Right cardiac atrium (tissue), 5 donors: Measurements from ENCODE around the gene C11orf86. TPM values are rescaled to one million over a fixed set of nuclear protein-coding genes. Genes with fewer than 3 reads are reported as not detected.
"Not testable (repeated sequence)": the region's sequence is repeated elsewhere in the genome, so short reads cannot be mapped to it uniquely, and the experiment has no call there.

Experiments
- ATAC-seq, 2 donors: fragments of 200-7000 bp; cut with Tn5 transposase; one replicate each; pipeline versions ENCODE4 v1.8.0 to v1.9.1; 2020; ENCODE audit warnings: moderate library complexity in 2 of 2, mild to moderate bottlenecking in 1 of 2
- DNase-seq, 3 donors: peaks; one replicate each; pipeline ENCODE4 v3.0.0-alpha.2; 2020
- H3K27ac ChIP-seq: one replicate; pipeline ENCODE4 v1.5.1; 2013; ENCODE audit warnings: mild to moderate bottlenecking, low read length, control low read depth, moderate library complexity
- H3K27me3 ChIP-seq: one replicate; pipeline ENCODE4 v1.6.1; 2013; ENCODE audit not compliant: control insufficient read depth, insufficient read depth
- H3K4me1 ChIP-seq: one replicate; pipeline ENCODE4 v1.6.1; 2013; ENCODE audit warnings: low read length; ENCODE audit not compliant: control insufficient read depth, insufficient read depth
- H3K4me3 ChIP-seq: one replicate; pipeline ENCODE4 v1.5.1; 2013; ENCODE audit warnings: low read length, control low read depth
- H3K9me3 ChIP-seq: one replicate; pipeline ENCODE4 v1.6.1; 2013; ENCODE audit warnings: low read length; ENCODE audit not compliant: control insufficient read depth
- WGBS: extraction: QIAGEN DNeasy Blood & Tissue Kit; methylation state at CpG from one replicate; pipeline ENCODE4 v1.1.7; 2013; 5-methylcytosine and 5-hydroxymethylcytosine counted together
- intact Hi-C, 4 donors: fragments of 100-400 bp; cut with DNase I; formaldehyde crosslinking; loops; one replicate each; pipeline versions ENCODE4 v1.11.0 to v1.14.0; 2022 to 2023
- polyA plus RNA-seq: library from polyadenylated mRNA; stranded (reverse); fragments of 200-250 nt; gene quantifications from one replicate; pipeline ENCODE4 v1.2.3, GENCODE V29; 2013
- total RNA-seq, 4 donors: library from RNA; stranded (reverse); fragmentation: NEBNext Ultra II Directional; extraction: Animal tissue kit (Norgen Biotek cat#: 25700); gene quantifications; one replicate each; pipeline ENCODE4 v1.2.1, GENCODE V29; 2021
- donor health status: healthy with polysubstance abuse.
- donor health status: DM: no; HTN: yes; CAD: no.
- donor health status: DM: no; HTN: no; CAD: no.
- donor health status: DM: no; HTN: yes; CAD: no; lungs with severe emphysema.
- donor health status: DM: yes; HTN: yes; CAD: no.

C11orf86 gene
- total and polyA plus RNA-seq, 5 donors: not detected

- ATAC-seq (no peak), DNase-seq (no peak)
- Histone ChIP-seq H3K4me3 (no peak overlapping the region), H3K9me3 (no peaks in the 10 kb centered on the region), H3K27ac (no peak overlapping the region), H3K4me1 (peaks cover 4% of the 10 kb centered on the region), H3K27me3 (no peaks in the 10 kb centered on the region)
- WGBS: 80% methylated on average over 2 of the region's 2 CpGs
- intact Hi-C loops: no loop called here
Observed at GRCh38 chr11:66992041-66992440, 16.9 kb downstream of the C11orf86 start.

DNA sequence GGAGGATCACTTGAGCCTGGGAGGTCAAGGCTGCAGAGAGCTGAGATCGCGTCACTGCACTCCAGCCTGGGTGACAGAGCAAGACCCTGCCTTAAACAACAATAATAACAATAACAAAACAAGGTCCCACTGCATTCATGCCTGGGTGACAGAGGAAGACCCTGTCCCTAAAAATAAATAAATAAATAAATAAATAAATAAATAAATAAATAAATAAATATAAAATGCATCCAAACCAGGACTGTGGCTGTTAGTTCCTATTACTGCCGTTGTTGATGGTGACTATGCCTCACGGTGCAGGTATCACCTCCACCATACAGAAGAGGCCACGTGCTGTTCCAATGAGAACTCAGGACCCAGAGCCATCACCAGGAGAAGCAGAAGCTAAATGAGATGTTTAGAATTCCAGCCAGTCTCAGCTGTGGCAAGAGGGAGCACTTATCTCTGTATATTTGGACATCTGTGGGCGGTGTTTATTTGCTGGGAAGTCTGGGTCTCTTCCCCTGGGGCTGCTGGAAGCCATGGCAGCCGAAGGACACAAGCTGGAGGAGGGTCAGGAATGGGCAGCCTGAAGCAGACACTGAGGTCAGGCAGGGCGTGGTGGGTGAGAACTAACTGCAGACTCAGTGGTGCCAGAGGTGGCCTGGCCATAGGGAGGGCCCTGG is 21.6 kb downstream of the C11orf86 start:
- Histone ChIP-seq H3K27ac (no peak overlapping the region), H3K27me3 (no peaks in the 10 kb centered on the region), H3K9me3 (no peaks in the 10 kb centered on the region), H3K4me3 (no peak overlapping the region), H3K4me1 (peaks cover 5% of the 10 kb centered on the region)
- DNase-seq: peak; percentile 76 to 87 (median 83)
- intact Hi-C loops: no loop called here
- WGBS: 43% methylated on average over 8 of the region's 8 CpGs
- peak; percentile 91 to 94 for ATAC-seq

DNA sequence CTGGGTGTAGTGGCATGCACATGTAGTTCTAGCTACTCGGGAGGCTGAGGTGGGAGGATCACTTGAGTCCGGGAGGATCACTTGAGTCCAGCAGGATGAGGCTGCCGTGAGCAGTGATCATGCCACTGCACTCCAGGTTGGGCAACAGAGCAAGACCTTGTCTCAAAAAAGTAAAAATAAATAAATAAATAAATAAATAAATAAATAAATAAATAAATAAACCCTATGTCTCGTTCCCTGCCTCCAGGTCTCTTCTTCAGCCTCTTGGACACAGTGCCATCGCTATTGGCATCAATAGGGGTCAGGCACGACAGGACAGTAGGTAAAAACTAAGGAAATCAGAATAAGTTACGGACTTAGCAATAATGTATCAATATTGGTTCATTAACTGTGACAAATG is 24.5 kb downstream of the C11orf86 start:
- H3K4me1 ChIP-seq: peaks cover 5% of the 10 kb centered on the region
- no peaks in the 10 kb centered on the region for H3K9me3 ChIP-seq
- WGBS: 88% methylated on average over 7 of the region's 7 CpGs
- intact Hi-C loops: no loop called here
- no peak for DNase-seq
- H3K4me3 ChIP-seq: no peak overlapping the region
- H3K27ac ChIP-seq: no peak overlapping the region
- no peaks in the 10 kb centered on the region for H3K27me3 ChIP-seq
- ATAC-seq: no peak

GRCh38 chr11:67001332-67001731 is 26.2 kb downstream of the C11orf86 start:
- intact Hi-C loops: no loop called here
- H3K4me3 ChIP-seq: no peak overlapping the region

GRCh38 chr11:67002297-67002913 is 27.3 kb downstream of the C11orf86 start:
- Histone ChIP-seq H3K27ac (no peak overlapping the region), H3K4me3 (no peak overlapping the region), H3K27me3 (no peaks in the 10 kb centered on the region), H3K4me1 (no peaks in the 10 kb centered on the region), H3K9me3 (no peaks in the 10 kb centered on the region)
- WGBS: 61% methylated on average over 8 of the region's 8 CpGs
- DNase-seq: no peak
- intact Hi-C loops: no loop called here
- no peak for ATAC-seq

More at GRCh38 chr11:67001332-67001731, 26.2 kb downstream of the C11orf86 start:
- no peak for DNase-seq
- Histone ChIP-seq H3K9me3 (no peaks in the 10 kb centered on the region), H3K27ac (no peak overlapping the region), H3K27me3 (no peaks in the 10 kb centered on the region), H3K4me1 (peaks cover 5% of the 10 kb centered on the region)
- WGBS: 96% methylated on average over 5 of the region's 5 CpGs
- no peak for ATAC-seq

- H3K4me1 ChIP-seq: no peaks in the 10 kb centered on the region
- no peak overlapping the region for H3K4me3 ChIP-seq
- intact Hi-C loops: no loop called here
- WGBS: 94% methylated on average over 5 of the region's 5 CpGs
- H3K27me3 ChIP-seq: no peaks in the 10 kb centered on the region
- no peak for ATAC-seq
- H3K27ac ChIP-seq: no peak overlapping the region
- no peaks in the 10 kb centered on the region for H3K9me3 ChIP-seq
- no peak for DNase-seq
Observed at GRCh38 chr11:67002921-67003411, 27.9 kb downstream of the C11orf86 start.

- H3K27ac ChIP-seq, DNase-seq, H3K4me1 ChIP-seq, intact Hi-C loops, H3K4me3 ChIP-seq, H3K27me3 ChIP-seq, ATAC-seq, H3K9me3 ChIP-seq: not testable (repeated sequence)
- WGBS: 95% methylated on average over 8 of the region's 8 CpGs
Observed at GRCh38 chr11:67005200-67005599, 30.1 kb downstream of the C11orf86 start.

- Histone ChIP-seq H3K4me3 (no peak overlapping the region), H3K27me3 (no peaks in the 10 kb centered on the region), H3K9me3 (no peaks in the 10 kb centered on the region), H3K27ac (no peak overlapping the region), H3K4me1 (no peaks in the 10 kb centered on the region)
- DNase-seq: peak; percentile 82 to 89 (median 82)
- 77% methylated on average over 14 of the region's 14 CpGs for WGBS
- ATAC-seq: peak; percentile 80
- intact Hi-C loops: no loop called here
Observed at GRCh38 chr11:67006029-67006884, 31.2 kb downstream of the C11orf86 start.

DNA sequence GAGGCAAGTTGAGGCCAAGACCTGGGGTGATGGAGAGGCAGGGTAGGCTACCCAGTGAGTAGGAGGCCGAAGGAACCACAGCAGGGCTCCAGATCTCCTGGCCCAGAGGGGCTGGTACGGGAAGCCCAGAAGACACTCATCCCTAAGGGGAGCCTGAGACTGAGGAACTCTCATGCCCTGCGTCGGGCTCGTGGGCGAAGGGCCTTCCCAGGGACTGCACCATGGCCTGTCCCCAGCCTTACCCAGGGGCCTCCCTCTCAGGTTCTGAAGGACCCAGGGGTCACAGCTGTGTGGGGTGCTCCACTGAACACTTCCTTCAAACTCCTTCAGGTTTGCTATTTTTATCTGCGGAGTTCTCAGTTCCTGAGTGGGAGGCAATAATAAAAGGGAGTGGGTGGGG is 32.0 kb downstream of the C11orf86 start:
- intact Hi-C loops: no loop called here
- DNase-seq: no peak

DNA sequence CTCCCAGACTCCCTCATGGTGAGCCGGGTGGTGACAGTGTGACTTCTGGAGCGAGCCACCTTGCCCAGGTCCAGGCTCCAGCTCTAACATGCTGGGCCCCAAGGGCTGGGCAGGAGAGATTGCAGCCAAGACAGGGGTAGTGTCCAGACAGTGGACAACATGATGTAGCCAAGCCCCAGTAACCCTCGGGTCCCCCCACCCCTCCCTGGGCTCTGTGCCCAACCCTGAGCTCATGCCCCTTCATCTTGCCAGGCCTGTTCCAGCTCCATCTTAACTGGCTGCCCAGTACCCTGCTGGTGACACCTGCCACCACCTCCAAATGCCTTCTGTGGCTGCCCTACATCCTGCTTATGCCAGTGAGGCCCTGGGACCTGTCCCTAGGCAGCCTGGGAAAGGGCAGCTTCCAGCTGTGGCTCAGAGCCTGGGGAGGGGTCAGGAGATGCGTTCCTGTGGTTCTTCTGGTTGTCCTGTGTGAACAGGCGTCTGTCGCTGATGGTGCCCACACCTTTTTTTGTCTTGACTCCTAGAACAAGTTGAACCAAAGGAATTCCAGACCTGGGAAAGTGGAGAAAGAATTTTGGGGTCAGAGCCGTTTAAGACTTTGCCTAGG is 35.3 kb downstream of the C11orf86 start:
- Histone ChIP-seq H3K27ac (no peak overlapping the region), H3K4me3 (no peak overlapping the region), H3K9me3 (no peaks in the 10 kb centered on the region), H3K27me3 (no peaks in the 10 kb centered on the region), H3K4me1 (no peaks in the 10 kb centered on the region)
- DNase-seq: no peak
- intact Hi-C loops: no loop called here
- 80% methylated on average over 7 of the region's 7 CpGs for WGBS
- no peak for ATAC-seq

More for the DNA sequence above, 32.0 kb downstream of the C11orf86 start:
- Histone ChIP-seq H3K27me3 (no peaks in the 10 kb centered on the region), H3K4me1 (no peaks in the 10 kb centered on the region), H3K27ac (no peak overlapping the region), H3K9me3 (no peaks in the 10 kb centered on the region), H3K4me3 (no peak overlapping the region)
- no peak for ATAC-seq
- 94% methylated on average over 7 of the region's 7 CpGs for WGBS
